IPS DF 19.7 (cell line): ENCODE results near the gene MARF1.
A peak's percentile ranks its signal among the peaks of the same experiment; 100 is the strongest.
"Not testable (repeated sequence)": the region's sequence is repeated elsewhere in the genome, so short reads cannot be mapped to it uniquely, and the experiment has no call there.

Experiments
- DNase-seq: peaks from one replicate; pipeline ENCODE4 v3.0.0-alpha.2; 2013; ENCODE audit warnings: low read depth, low spot score

Gene MARF1

DNA sequence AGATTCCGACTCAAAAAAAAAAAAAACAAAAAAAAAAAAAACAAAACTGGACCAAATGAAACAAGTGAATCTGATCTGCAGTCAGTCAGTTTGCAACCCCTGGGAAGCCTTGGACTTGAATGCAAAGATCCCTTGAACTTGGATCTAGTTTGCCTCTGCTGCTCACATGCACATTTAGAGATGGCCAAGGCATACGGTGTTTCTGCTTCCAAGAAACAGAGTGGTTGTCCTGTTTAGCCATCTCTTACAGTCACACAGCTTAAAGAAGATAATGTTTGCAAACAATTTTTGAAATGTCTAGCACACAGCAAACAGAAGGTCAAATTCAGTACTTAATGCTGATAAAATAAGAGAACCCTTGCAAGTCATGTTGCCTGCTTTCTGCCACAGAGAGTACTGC is 11.6 kb upstream of the MARF1 start:
- no peak for DNase-seq

DNA sequence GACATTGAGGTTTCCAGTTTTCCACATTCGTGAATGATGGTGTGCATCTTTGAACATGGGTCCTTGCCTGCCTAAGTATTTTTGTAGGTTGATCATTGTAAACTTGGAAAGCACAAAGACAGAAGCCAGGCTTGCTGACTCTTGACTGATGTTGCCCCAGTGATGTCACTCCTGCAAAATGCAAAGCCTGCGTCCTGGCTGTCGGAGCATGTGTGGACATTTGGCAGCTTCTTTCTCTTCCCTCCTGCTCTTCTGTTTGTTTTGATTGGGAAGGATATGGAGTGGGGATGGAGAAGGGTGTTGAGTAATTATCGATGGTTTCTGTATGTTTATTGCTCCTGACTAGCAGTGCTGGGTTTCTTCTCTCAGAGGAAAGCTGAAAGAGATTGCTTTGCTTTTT is 10.3 kb upstream of the MARF1 start:
- DNase-seq = no peak

DNA sequence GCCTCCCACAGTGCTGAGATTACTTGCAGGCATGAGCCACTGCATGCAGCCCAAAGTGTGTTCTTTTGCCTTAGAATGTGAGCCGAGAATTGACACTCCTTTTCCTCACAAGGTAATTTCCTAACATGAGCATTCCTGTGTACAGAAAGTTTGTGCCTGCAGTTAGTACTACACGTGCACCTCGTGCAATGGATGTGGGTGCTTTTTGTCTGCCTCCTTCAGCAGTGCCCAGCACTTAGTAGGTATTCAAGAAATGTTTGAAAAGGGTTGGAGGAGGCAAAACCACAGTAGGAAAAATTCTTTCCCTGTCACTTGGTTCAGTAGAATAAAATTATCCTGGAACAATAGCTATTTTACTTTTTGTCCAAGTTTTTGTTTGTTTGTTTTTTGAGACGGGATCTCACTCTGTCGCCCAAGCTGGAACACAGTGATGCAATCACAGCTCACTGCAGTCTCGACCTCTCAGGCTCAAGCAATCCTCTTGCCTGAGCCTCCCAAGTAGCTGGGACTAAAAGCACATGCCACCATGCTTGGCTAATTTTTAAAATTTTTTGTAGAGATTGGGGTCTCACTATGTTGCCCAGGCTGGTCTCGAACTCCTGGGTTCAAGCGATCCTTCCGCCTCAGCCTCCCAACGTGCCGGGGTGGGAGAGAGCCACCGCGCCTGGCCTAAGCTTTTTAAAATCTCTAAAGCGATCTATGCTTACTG is 9.5 kb upstream of the MARF1 start:
- DNase-seq = no peak

GRCh38 chr16:15650698-15651171 is 7.8 kb upstream of the MARF1 start:
- no peak for DNase-seq

- peak; percentile 64 for DNase-seq
Observed at GRCh38 chr16:15650019-15650697, 7.2 kb upstream of the MARF1 start, which contains the start of gene NDE1. TSS of gene NDE1 (plus strand) at chr16:15650245. CDS start at chr16:15664779, 14,534 bp downstream.

- DNase-seq = no peak
Observed at GRCh38 chr16:15649727-15650018, 6.7 kb upstream of the MARF1 start.

DNA sequence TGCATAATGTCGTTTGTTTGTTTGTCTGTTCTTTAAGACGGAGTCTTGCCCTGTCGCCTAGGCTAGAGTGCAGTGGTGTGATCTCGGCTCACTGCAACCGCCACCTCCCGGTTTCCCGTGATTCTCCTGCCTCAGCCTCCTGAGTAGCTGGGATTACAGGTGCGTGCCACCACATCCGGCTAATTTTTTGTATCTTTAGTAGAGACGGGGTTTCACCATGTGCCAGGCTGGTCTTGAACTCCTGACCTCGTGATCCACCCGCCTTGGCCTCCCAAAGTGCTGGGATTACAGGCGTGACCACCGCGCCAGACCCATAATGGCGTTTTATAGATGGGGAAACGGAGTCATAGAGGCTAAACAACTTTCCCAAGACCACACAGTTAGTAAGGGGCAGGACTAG is 6.4 kb upstream of the MARF1 start:
- DNase-seq = not testable (repeated sequence)

DNA sequence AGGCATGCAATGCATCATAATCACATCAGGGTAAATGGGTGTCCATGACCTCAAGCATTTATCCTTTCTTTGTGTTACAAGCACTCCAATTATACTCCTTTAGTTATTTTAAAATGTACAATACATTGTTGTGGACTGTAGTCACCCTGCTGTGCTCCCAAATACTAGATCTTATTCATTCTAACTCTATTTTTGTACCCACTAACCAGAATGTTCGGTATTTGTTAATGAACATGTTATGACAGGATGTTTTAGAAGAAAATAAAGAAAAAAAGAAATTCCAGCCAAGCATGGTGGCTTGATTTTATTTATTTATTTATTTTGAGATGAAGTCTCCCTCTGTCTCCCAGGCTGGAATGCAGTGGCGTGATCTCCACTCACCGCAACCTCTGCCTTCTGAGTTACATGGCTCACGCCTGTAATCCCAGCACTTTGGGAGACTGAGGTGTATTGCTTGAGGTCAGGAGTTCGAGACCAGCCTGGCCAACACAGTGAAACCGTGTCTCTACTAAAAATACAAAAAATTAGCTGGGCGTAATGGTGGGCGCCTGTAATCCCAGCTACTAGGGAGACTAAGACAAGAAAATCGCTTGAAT is 5.3 kb upstream of the MARF1 start:
- DNase-seq = no peak

DNA sequence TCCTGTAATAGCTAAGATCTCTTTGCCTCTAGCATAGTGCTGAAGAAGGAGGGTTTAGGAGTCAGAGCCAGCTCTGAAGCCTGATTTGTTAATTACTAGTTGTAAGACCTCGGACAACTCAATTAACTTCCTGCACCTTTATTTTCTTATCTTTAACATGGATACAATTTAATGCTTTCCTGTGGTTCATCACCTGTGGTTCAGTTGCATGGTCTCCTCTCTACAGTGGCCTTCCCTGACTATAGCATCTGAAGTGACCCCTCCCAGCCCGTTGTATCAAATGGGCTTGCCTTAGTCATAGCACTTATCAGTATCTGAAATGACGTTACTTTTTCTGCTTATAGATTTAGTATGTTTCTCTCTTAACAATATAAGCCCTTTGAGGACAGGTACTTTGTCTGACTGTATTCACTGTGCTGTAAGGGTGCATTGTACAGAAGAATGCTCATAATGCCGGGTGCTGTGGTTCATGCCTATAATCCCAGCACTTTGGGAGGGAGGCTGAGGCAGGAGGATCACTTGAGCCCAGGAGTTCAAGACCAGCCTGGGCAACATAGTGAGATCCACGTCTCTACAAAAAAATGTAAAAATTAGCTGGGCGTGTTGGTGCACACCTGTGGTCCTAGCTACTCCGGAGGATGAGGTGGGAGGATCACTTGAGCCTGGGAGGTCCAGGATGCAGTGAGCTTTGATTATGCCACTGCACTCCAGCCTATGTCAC is 4.5 kb upstream of the MARF1 start:
- DNase-seq = no peak

DNA sequence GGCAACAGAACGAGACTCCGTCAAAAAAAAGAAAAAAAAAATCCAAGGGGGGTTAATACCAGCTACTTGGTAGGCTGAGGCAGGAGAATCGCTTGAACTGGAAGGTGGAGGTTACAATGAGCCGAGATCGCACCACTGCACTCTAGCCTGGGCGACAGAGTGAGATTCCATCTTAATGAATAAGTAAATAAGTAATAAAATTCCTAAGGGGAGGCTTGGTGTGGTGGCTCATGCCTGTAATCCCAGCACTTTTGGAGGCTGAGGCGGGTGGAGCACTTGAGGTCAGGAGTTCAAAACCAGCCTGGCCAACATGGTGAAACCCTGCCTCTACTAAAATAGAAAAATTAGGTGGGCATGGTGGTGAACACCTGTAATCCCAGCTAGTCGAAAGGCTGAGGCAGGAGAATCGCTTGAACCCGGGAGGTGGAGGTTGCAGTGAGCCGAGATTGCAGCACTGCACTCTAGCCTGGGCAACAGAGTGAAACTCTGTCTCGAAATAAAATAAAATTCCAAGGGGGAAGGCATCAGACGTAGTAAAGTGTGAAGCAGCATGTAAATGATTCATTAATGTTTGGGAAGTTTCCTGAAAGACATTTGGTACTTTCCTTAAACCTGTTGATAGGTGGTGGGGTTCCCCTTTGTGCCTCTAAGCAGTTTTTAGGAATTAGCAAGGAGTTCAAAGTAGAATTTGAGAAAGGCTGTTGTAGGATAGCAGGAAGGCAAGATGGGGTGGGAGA is 3.8 kb upstream of the MARF1 start:
- DNase-seq = not testable (repeated sequence)

- DNase-seq = not testable (repeated sequence)
Observed at GRCh38 chr16:15644962-15645465, 2.1 kb upstream of the MARF1 start.

GRCh38 chr16:15644267-15644961 is 1.5 kb upstream of the MARF1 start:
- DNase-seq = no peak

DNA sequence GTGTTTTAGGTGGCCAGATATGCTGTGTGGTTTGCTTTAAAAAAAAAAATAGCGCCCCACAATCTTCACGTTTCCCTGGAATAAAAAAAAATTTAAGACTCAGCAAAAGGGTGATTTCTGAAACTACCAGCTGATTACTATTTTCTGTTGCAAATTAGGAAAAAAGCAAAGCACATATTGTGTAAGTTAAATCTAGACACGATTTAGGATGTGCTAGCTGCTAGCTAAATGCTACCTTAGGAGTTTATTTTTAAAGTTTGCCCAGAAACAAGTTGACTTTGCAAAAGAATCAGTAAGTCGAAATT is 944 bp upstream of the MARF1 start:
- DNase-seq = no peak

DNA sequence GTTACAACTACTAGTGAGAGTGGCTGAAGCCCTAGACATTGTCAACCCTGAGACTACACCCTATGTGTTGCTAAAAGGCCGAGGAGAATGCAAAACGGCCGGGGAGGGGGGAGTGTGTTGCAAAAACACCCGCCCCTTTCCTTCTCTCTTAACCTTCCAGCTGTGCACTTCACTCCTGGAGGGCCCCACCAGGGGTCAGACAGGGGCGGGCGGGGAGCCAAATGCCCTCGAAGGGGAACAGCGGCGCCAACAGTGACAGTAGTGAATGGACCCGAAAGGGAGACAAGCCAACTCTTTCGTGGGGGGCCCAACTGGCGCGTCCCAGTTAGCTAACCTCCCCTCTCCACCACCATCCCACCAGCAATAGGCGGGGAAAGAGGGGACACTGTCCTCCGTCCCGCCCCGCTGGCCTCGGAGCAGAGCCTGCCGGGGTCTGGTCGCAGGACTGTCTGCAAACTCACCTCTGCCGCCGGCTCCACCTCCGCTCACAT is 352 bp downstream of the MARF1 start:
- no peak for DNase-seq

DNA sequence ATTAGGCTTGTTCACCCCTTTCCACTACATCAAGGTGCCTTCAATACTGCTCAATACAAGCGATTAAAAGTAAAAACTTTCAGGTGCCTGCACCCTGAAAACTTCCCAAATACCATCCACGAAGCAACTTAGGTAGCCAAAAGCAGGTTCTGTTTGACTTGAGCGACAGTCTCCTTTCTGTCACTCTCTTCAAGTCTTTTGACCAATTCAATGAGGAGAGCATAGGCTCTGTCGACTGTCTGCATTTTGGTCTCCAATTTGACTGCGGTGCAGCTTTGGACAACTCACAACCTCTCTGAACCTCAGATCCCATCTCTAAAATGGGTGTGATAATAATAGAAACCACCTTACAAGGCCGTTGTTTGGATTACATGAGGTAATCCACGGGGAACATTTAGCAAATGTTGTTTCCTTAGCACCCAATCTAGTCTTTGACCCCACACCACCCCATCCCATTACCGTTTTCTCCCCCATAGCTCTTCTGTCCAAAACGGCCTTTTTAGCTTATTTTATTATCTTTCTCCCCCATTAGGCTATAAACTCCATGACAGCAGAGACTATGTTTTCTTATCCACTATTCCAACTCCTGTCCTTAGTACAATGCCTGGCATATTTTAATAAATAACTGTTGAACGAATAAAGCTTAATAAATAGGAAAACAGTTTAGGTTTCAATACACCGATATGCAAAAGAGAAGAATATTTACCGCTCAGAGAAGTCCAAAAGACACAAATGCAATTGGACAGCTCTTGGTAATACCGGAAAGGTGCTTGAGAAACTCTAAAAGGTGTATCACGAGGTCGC is 999 bp downstream of the MARF1 start:
- DNase-seq = no peak

DNA sequence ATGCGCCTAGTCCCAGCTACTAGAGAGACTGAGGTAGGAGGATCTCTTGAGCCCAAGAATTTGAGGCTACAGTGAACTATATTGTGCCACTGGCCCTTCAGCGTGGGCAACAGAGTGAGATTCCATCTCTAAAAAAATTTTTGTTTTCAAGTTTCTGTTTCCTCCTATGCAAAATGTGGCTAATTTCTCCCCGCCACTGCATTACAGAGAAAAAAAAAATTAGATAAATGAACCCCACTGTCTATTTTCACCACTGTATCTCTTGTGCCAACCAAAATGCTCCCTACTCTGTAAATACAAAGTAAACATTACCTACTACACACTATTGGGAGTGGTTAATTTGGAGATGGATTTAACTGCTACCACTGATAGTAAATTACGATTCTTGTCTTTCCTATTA is 2.0 kb downstream of the MARF1 start:
- DNase-seq = no peak

DNA sequence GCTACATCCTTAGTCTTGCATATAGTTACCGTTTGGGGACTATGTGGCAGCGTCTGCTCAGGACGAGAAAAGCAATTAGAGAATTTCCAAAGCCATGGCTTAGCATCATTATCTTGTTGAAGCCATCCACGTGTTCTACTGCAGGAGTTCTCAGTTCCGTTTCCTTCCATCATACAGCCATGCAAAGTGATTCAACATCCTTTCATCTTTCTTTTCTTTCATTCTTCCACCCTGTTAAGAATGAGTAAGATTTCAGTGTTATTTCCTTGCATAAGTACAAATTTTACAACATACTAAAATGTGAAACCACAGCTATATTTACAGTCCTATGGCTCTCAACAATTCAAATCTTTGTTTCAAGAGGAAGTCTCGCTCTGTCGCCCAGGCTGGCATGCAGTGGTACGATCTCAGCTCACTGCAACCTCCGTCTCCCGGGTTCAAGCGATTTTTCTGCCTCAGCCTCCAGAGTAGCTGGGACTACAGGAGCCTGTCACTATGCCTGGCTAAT is 3.8 kb downstream of the MARF1 start:
- DNase-seq = no peak

DNA sequence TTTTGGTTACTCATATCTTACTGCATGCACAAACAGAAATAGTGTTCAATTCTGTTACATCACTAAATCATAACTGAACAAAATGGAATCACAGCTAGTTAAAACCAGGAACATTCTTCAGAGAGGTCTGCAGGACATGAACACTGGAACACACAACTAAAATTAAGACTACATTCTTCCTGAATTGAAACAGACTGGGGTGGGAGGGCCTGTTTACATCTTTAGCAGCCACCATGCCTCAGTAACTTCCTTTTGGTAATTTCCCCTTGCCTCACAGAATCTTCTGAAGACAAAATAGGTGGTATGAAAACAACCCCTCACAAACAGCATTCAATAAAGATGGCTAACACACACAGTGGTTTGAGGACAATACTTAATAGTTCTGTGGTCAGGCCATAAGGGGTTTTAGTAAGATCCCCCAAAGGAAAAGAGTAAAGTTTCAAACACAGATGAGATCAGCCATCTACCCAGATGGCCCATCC is 6.5 kb downstream of the MARF1 start:
- DNase-seq = no peak

GRCh38 chr16:15635926-15636325 is 7.0 kb downstream of the MARF1 start:
- no peak for DNase-seq
